Right atrium auricular region (tissue), 2 donors: ENCODE results near the gene FZD7. TPM values are rescaled to one million over a fixed set of nuclear protein-coding genes. Genes with fewer than 3 reads are reported as not detected.
A peak's percentile ranks its signal among the peaks of the same experiment; 100 is the strongest.

ENCODE experiments used
- DNase-seq: peaks from one replicate; pipeline ENCODE4 v3.0.0-alpha.2; 2019; ENCODE audit warnings: low spot score
- H3K27ac ChIP-seq, 2 donors: fragments of 200-600 bp; sonication (generic); 1 replicate in 1 of 2; 2 replicates in 1 of 2; pipeline ENCODE4 v1.5.1; 2016 to 2019
- H3K27me3 ChIP-seq, 2 donors: fragments of 200-600 bp; sonication (generic); one replicate each; pipeline versions ENCODE4 v1.5.1 to v1.6.0; 2017 to 2019
- H3K36me3 ChIP-seq: fragments of 200-600 bp; sonication (generic); one replicate; pipeline ENCODE4 v1.5.1; 2016
- H3K4me1 ChIP-seq, 2 donors: fragments of 200-600 bp; sonication (generic); one replicate each; pipeline versions ENCODE4 v1.5.1 to v1.6.0; 2017 to 2019
- H3K4me3 ChIP-seq, 2 donors: fragments of 200-600 bp; sonication (generic); 1 replicate in 1 of 2; 2 replicates in 1 of 2; pipeline ENCODE4 v1.5.1; 2017 to 2019; ENCODE audit warnings: mild to moderate bottlenecking in 1 of 2, moderate library complexity in 1 of 2
- H3K9me3 ChIP-seq, 2 donors: fragments of 200-600 bp; sonication (generic); one replicate each; pipeline ENCODE4 v1.5.1; 2019
- CTCF ChIP-seq, 2 donors: fragments of 200-600 bp; sonication (generic); IDR thresholded peaks; one replicate each; pipeline ENCODE4 v1.5.1; 2019; ENCODE audit warnings: antibody characterized with exemption in 2 of 2
- total RNA-seq, 2 donors: library from RNA; depleted of rRNA; stranded (reverse); fragments of >200 nt; gene quantifications; one replicate each; pipeline ENCODE4 v1.1.0, GENCODE V29; 2016

Gene FZD7
- total RNA-seq, 2 donors from 2014 or later, result 14.1 to 24.5 TPM

- TF ChIP-seq CTCF (IDR thresholded peaks at IDR 0.05), result no peak
- Histone ChIP-seq H3K4me1 (peaks cover 0 to 44% of the 10 kb centered on the region in 2 donors), H3K9me3 (no peaks in the 10 kb centered on the region), H3K36me3 (no peaks in the 10 kb centered on the region), H3K27ac (peak overlapping the region; percentile 91 to 97), H3K4me3 (peak overlapping the region; percentile 63 to 66), H3K27me3 (no peaks in the 10 kb centered on the region)
- no peak for DNase-seq
These were observed 814 bp downstream of the FZD7 start for GRCh38 chr2:202034249-202035088.

- no peaks in the 10 kb centered on the region for H3K36me3 ChIP-seq
- peaks cover 0 to 47% of the 10 kb centered on the region in 2 donors for H3K4me1 ChIP-seq
- no peaks in the 10 kb centered on the region for H3K27me3 ChIP-seq
- no peaks in the 10 kb centered on the region for H3K9me3 ChIP-seq
- peak overlapping the region; percentile 63 to 66 for H3K4me3 ChIP-seq
- peak; percentile 30 to 67 for TF ChIP-seq CTCF (IDR thresholded peaks at IDR 0.05)
- H3K27ac ChIP-seq, result peak overlapping the region; percentile 91 to 97
- DNase-seq, result no peak
These were observed 1.7 kb downstream of the FZD7 start for GRCh38 chr2:202035089-202035940.

- Histone ChIP-seq H3K27ac (peak overlapping the region in 1 of 2 donors; percentile 65), H3K27me3 (no peaks in the 10 kb centered on the region), H3K4me1 (peaks cover 0 to 47% of the 10 kb centered on the region in 2 donors), H3K36me3 (no peaks in the 10 kb centered on the region), H3K9me3 (no peaks in the 10 kb centered on the region), H3K4me3 (peak overlapping the region; percentile 32 to 66)
- DNase-seq, result no peak
- no peak for TF ChIP-seq CTCF (IDR thresholded peaks at IDR 0.05)
These were observed 2.3 kb downstream of the FZD7 start for GRCh38 chr2:202035941-202036372.

GRCh38 chr2:202036601-202037037 is 3.0 kb downstream of the FZD7 start:
- Histone ChIP-seq H3K36me3 (no peaks in the 10 kb centered on the region), H3K27ac (peak overlapping the region; percentile 62 to 65), H3K4me3 (peak overlapping the region; percentile 32 to 66), H3K4me1 (peaks cover 0 to 47% of the 10 kb centered on the region in 2 donors), H3K9me3 (no peaks in the 10 kb centered on the region), H3K27me3 (no peaks in the 10 kb centered on the region)
- TF ChIP-seq CTCF (IDR thresholded peaks at IDR 0.05), result no peak
- DNase-seq, result no peak

GRCh38 chr2:202037086-202037485 is 3.4 kb downstream of the FZD7 start:
- no peak for DNase-seq
- H3K27me3 ChIP-seq, result no peaks in the 10 kb centered on the region
- H3K9me3 ChIP-seq, result no peaks in the 10 kb centered on the region
- H3K36me3 ChIP-seq, result no peaks in the 10 kb centered on the region
- peak overlapping the region; percentile 62 to 65 for H3K27ac ChIP-seq
- H3K4me3 ChIP-seq, result peak overlapping the region; percentile 32 to 66
- no peak for TF ChIP-seq CTCF (IDR thresholded peaks at IDR 0.05)
- H3K4me1 ChIP-seq, result peaks cover 0 to 44% of the 10 kb centered on the region in 2 donors
